Upper lobe of left lung (tissue), 4 donors: ENCODE data around the gene RNF213.

ENCODE experiments used
- POLR2A ChIP-seq, 4 donors: fragments of 450-650 bp; IDR thresholded peaks; one replicate each; pipeline ENCODE4 v1.5.1; 2016 to 2017; ENCODE audit warnings: antibody characterized with exemption in 4 of 4, mild to moderate bottlenecking in 2 of 4
- TF ChIP-seq, protein P1 (sequence below), 6 experiments: fragments of 450-650 bp in 4 of 6; fragments of 200-600 bp in 2 of 6; sonication (generic) in 2 of 6; IDR thresholded peaks; one replicate each; pipeline ENCODE4 v1.5.1; 2016 to 2019; ENCODE audit warnings: antibody characterized with exemption in 6 of 6

- TF ChIP-seq, protein P1, sequence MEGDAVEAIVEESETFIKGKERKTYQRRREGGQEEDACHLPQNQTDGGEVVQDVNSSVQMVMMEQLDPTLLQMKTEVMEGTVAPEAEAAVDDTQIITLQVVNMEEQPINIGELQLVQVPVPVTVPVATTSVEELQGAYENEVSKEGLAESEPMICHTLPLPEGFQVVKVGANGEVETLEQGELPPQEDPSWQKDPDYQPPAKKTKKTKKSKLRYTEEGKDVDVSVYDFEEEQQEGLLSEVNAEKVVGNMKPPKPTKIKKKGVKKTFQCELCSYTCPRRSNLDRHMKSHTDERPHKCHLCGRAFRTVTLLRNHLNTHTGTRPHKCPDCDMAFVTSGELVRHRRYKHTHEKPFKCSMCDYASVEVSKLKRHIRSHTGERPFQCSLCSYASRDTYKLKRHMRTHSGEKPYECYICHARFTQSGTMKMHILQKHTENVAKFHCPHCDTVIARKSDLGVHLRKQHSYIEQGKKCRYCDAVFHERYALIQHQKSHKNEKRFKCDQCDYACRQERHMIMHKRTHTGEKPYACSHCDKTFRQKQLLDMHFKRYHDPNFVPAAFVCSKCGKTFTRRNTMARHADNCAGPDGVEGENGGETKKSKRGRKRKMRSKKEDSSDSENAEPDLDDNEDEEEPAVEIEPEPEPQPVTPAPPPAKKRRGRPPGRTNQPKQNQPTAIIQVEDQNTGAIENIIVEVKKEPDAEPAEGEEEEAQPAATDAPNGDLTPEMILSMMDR (IDR thresholded peaks at IDR 0.05), result no peak
- TF ChIP-seq POLR2A (IDR thresholded peaks at IDR 0.05), result no peak
Observed at GRCh38 chr17:80227156-80227555, 33.5 kb upstream of the RNF213 start.
